B cell (primary cell): ENCODE data around the gene ZNF33B.

ENCODE experiments used
- EZH2 ChIP-seq: IDR thresholded peaks from 2 replicates; pipeline ENCODE4 v1.6.1; 2012; ENCODE audit warnings: borderline replicate concordance, low read depth, mild to moderate bottlenecking, moderate library complexity, low read length; ENCODE audit not compliant: insufficient read depth, poor library complexity, severe bottlenecking
- TF ChIP-seq, protein P1 (sequence below): fragments of 200-600 bp; IDR thresholded peaks from one replicate; pipeline ENCODE4 v1.8.0; 2022; ENCODE audit warnings: antibody characterized with exemption, mild to moderate bottlenecking

- TF ChIP-seq, protein P1, sequence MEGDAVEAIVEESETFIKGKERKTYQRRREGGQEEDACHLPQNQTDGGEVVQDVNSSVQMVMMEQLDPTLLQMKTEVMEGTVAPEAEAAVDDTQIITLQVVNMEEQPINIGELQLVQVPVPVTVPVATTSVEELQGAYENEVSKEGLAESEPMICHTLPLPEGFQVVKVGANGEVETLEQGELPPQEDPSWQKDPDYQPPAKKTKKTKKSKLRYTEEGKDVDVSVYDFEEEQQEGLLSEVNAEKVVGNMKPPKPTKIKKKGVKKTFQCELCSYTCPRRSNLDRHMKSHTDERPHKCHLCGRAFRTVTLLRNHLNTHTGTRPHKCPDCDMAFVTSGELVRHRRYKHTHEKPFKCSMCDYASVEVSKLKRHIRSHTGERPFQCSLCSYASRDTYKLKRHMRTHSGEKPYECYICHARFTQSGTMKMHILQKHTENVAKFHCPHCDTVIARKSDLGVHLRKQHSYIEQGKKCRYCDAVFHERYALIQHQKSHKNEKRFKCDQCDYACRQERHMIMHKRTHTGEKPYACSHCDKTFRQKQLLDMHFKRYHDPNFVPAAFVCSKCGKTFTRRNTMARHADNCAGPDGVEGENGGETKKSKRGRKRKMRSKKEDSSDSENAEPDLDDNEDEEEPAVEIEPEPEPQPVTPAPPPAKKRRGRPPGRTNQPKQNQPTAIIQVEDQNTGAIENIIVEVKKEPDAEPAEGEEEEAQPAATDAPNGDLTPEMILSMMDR, result no peak
- TF ChIP-seq EZH2, result no peak
These were observed 2.4 kb upstream of the ZNF33B start for GRCh38 chr10:42640610-42641229.
